Thymus (tissue), 11 donors: Measurements from ENCODE around the gene RTF1. TPM values are rescaled to one million over a fixed set of nuclear protein-coding genes. Genes with fewer than 3 reads are reported as not detected.

Source experiments
- DNase-seq, 9 donors: peaks; one replicate each; pipeline ENCODE4 v3.0.0-alpha.2; 2013; ENCODE audit warnings: low spot score in 9 of 9, low read depth in 6 of 9, missing footprints in 1 of 9
- H3K27ac ChIP-seq, 2 donors: one replicate each; pipeline ENCODE4 v1.5.1; 2013; ENCODE audit warnings: control low read depth in 1 of 2, low read depth in 1 of 2, low read length in 1 of 2, mild to moderate bottlenecking in 1 of 2, moderate library complexity in 1 of 2
- H3K27me3 ChIP-seq, 2 donors: one replicate each; pipeline ENCODE4 v1.5.1; 2013; ENCODE audit warnings: low read length in 1 of 2; ENCODE audit not compliant: control insufficient read depth in 2 of 2, insufficient read depth in 1 of 2
- H3K36me3 ChIP-seq, 2 donors: one replicate each; pipeline ENCODE4 v1.5.1; 2013; ENCODE audit warnings: low read length in 1 of 2, mild to moderate bottlenecking in 1 of 2, moderate library complexity in 1 of 2; ENCODE audit not compliant: control insufficient read depth in 2 of 2, insufficient read depth in 2 of 2
- H3K4me1 ChIP-seq, 2 donors: one replicate each; pipeline ENCODE4 v1.5.1; 2013; ENCODE audit warnings: low read length in 2 of 2; ENCODE audit not compliant: control insufficient read depth in 2 of 2, insufficient read depth in 2 of 2
- H3K4me3 ChIP-seq, 2 donors: one replicate each; pipeline ENCODE4 v1.5.1; 2013; ENCODE audit warnings: low read length in 2 of 2, control low read depth in 1 of 2, mild to moderate bottlenecking in 1 of 2
- H3K9me3 ChIP-seq, 2 donors: one replicate each; pipeline ENCODE4 v1.5.1; 2013; ENCODE audit warnings: low read length in 1 of 2, mild to moderate bottlenecking in 1 of 2; ENCODE audit not compliant: control insufficient read depth in 2 of 2, insufficient read depth in 1 of 2
- whole genome bisulfite sequencing: extraction: QIAGEN DNeasy Blood & Tissue Kit; methylation state at CpG from one replicate; pipeline ENCODE4 v1.1.7; 2013; 5-methylcytosine and 5-hydroxymethylcytosine counted together
- polyA plus RNA-seq: library from polyadenylated mRNA; stranded (reverse); fragments of 200-250 nt; gene quantifications from one replicate; pipeline ENCODE4 v1.2.3, GENCODE V29; 2013
- total RNA-seq: library from RNA; stranded (reverse); fragments of 120-200 nt; gene quantifications from one replicate; pipeline ENCODE4 v1.2.4, GENCODE V29; 2013
- donor health status: healthy.

Gene RTF1
- total and polyA plus RNA-seq, 2 donors: 15.3 to 19.0 TPM

GRCh38 chr15:41517895-41518449, 101.1 kb downstream of the RTF1 start:
- DNase-seq: no peak
- H3K4me1 ChIP-seq: peaks cover 4 to 10% of the 10 kb centered on the region in 2 donors
- peaks cover 19 to 26% of the 10 kb centered on the region in 2 donors for H3K36me3 ChIP-seq
- H3K4me3 ChIP-seq: no peak overlapping the region
- no peaks in the 10 kb centered on the region for H3K9me3 ChIP-seq
- WGBS: 99% methylated on average over 8 of the region's 8 CpGs
- peaks cover 9 to 16% of the 10 kb centered on the region in 2 donors for H3K27me3 ChIP-seq
- no peak overlapping the region for H3K27ac ChIP-seq

- no peak for DNase-seq
- H3K27ac ChIP-seq: no peak overlapping the region
- no peaks in the 10 kb centered on the region for H3K4me1 ChIP-seq
- H3K9me3 ChIP-seq: no peaks in the 10 kb centered on the region
- WGBS: 98% methylated on average over 17 of the region's 17 CpGs
- no peaks in the 10 kb centered on the region for H3K27me3 ChIP-seq
- H3K36me3 ChIP-seq: peaks cover 28 to 34% of the 10 kb centered on the region in 2 donors
- H3K4me3 ChIP-seq: no peak overlapping the region
These were observed 103.7 kb downstream of the RTF1 start for GRCh38 chr15:41520636-41521035.

GRCh38 chr15:41521614-41522013, 104.7 kb downstream of the RTF1 start:
- H3K36me3 ChIP-seq: peaks cover 31 to 34% of the 10 kb centered on the region in 2 donors
- no peaks in the 10 kb centered on the region for H3K9me3 ChIP-seq
- no peak overlapping the region for H3K4me3 ChIP-seq
- H3K27me3 ChIP-seq: no peaks in the 10 kb centered on the region
- 97% methylated on average over 9 of the region's 9 CpGs for WGBS
- DNase-seq: no peak
- no peak overlapping the region for H3K27ac ChIP-seq
- no peaks in the 10 kb centered on the region for H3K4me1 ChIP-seq

GRCh38 chr15:41523097-41523496, 106.2 kb downstream of the RTF1 start:
- Histone ChIP-seq H3K27ac (no peak overlapping the region), H3K36me3 (peaks cover 37 to 41% of the 10 kb centered on the region in 2 donors), H3K9me3 (no peaks in the 10 kb centered on the region), H3K4me1 (no peaks in the 10 kb centered on the region), H3K4me3 (no peak overlapping the region), H3K27me3 (no peaks in the 10 kb centered on the region)
- WGBS: 95% methylated on average over 5 of the region's 5 CpGs
- DNase-seq: no peak

GRCh38 chr15:41530363-41530956, 113.6 kb downstream of the RTF1 start:
- DNase-seq: no peak
- 96% methylated on average over 6 of the region's 6 CpGs for WGBS
- peaks cover 49 to 54% of the 10 kb centered on the region in 2 donors for H3K36me3 ChIP-seq
- H3K27ac ChIP-seq: no peak overlapping the region
- H3K4me3 ChIP-seq: no peak overlapping the region
- peaks cover 0 to 1% of the 10 kb centered on the region in 2 donors for H3K9me3 ChIP-seq
- no peaks in the 10 kb centered on the region for H3K4me1 ChIP-seq
- H3K27me3 ChIP-seq: no peaks in the 10 kb centered on the region

Other genes starting within 250 kb of the RTF1 start
- gene EXD1, start 186.3 kb upstream of the RTF1 start, total RNA-seq: 0.09 TPM
- gene EXD1, start 186.3 kb upstream of the RTF1 start, polyA plus RNA-seq: 0.34 TPM
- 21.6 TPM for gene CHP1, start 185.8 kb upstream of the RTF1 start, total RNA-seq
- gene CHP1, start 185.8 kb upstream of the RTF1 start, polyA plus RNA-seq: 38.8 TPM
- gene OIP5, start 84.5 kb upstream of the RTF1 start, total RNA-seq: 19.5 TPM
- gene OIP5, start 84.5 kb upstream of the RTF1 start, polyA plus RNA-seq: 2.4 TPM
- 152 TPM for gene NUSAP1, start 84.2 kb upstream of the RTF1 start, total RNA-seq
- 14.0 TPM for gene NUSAP1, start 84.2 kb upstream of the RTF1 start, polyA plus RNA-seq
- 19.7 TPM for gene NDUFAF1, start 14.6 kb upstream of the RTF1 start, total RNA-seq
- gene NDUFAF1, start 14.6 kb upstream of the RTF1 start, polyA plus RNA-seq: 19.5 TPM
- gene ITPKA, start 76.8 kb downstream of the RTF1 start, total RNA-seq: 0.24 TPM
- 0.66 TPM for gene ITPKA, start 76.8 kb downstream of the RTF1 start, polyA plus RNA-seq
- gene LTK, start 96.7 kb downstream of the RTF1 start, total RNA-seq: 0.14 TPM
- gene LTK, start 96.7 kb downstream of the RTF1 start, polyA plus RNA-seq: 0.66 TPM
- gene RPAP1, start 127.2 kb downstream of the RTF1 start, total RNA-seq: 6.7 TPM
- 11.5 TPM for gene RPAP1, start 127.2 kb downstream of the RTF1 start, polyA plus RNA-seq
- gene TYRO3, start 142.1 kb downstream of the RTF1 start, total RNA-seq: 1.3 TPM
- 1.5 TPM for gene TYRO3, start 142.1 kb downstream of the RTF1 start, polyA plus RNA-seq
- gene MGA, start 243.3 kb downstream of the RTF1 start, total RNA-seq: 42.7 TPM
- gene MGA, start 243.3 kb downstream of the RTF1 start, polyA plus RNA-seq: 5.2 TPM